Measurements from ENCODE around the gene ZNF502.

The ZNF502 gene

DNA sequence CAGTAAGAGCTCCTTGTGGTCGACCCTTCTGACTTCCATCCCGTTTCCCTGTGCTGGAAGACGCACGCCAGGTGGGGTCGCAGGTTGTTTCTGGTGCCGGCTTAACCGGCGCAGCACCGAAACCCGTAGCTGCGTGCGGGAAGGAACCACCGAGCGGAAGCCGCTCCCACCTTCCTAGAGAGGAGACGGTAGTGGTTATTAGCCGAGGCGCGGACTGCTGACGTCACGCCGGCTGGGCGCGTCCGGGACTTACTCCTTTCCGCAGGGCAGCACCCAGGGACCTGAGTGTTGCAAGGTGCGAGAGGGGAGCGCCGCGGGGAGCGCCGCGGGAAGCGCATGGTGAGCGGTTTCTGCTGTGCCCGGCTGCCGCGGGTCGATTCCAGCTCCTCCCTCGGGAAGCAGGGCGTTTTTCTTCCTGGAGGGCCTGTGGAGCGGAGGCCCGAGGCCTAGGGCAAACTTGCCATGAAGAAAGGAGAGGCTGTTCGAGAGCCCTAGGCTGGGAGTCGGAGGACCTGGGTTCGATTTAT lies 17.0 kb downstream of the ZNF502 start, which contains the start of gene ZNF501:
ZNF501 (plus strand) TSS at position 252 of the 527 bp plus-strand sequence. CDS start 4,787 bp downstream, outside the sequence.
- FAIRE-seq (no peak), DNase-seq (ENCODE audit: insufficient read length, low spot score) (peak; percentile 40)
- TF ChIP-seq POLR2A (IDR thresholded peaks at IDR 0.05; ENCODE audit: low read depth, low read length), result no peak

DNA sequence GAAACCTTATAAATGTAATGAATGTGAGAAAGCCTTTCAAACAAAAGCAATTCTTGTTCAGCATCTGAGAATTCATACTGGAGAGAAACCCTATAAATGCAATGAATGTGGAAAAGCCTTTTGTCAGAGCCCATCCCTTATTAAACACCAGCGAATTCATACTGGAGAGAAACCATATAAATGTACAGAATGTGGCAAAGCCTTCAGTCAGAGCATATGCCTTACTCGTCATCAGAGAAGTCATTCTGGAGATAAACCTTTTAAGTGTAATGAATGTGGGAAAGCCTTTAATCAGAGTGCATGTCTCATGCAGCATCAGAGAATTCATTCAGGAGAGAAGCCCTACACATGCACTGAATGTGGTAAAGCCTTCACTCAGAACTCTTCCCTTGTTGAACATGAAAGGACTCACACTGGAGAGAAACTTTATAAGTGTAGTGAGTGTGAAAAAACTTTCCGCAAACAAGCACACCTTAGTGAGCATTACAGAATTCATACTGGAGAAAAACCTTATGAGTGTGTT lies 22.2 kb downstream of the ZNF502 start:
- no peak for TF ChIP-seq POLR2A (IDR thresholded peaks at IDR 0.05; ENCODE audit: low read depth, low read length)
- DNase-seq (ENCODE audit: insufficient read length, low spot score), result no peak
- no peak for FAIRE-seq

DNA sequence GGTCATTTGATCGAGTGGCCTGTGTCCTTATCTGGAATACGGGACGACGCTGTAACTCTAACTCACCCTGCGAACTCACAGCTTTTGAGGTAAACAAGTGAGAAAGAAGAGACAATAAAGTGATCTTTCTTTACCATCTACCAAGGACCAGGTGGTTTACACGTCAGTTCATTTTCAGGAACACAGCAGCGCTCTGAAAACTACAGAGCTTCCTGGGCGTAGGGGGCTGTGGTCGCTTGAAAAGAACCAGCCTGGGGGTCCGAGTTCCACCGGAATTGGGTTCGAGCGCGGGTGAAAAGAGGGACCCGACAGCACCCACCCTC lies 48.6 kb downstream of the ZNF502 start:
- no peak for DNase-seq (ENCODE audit: insufficient read length, low spot score)

DNA sequence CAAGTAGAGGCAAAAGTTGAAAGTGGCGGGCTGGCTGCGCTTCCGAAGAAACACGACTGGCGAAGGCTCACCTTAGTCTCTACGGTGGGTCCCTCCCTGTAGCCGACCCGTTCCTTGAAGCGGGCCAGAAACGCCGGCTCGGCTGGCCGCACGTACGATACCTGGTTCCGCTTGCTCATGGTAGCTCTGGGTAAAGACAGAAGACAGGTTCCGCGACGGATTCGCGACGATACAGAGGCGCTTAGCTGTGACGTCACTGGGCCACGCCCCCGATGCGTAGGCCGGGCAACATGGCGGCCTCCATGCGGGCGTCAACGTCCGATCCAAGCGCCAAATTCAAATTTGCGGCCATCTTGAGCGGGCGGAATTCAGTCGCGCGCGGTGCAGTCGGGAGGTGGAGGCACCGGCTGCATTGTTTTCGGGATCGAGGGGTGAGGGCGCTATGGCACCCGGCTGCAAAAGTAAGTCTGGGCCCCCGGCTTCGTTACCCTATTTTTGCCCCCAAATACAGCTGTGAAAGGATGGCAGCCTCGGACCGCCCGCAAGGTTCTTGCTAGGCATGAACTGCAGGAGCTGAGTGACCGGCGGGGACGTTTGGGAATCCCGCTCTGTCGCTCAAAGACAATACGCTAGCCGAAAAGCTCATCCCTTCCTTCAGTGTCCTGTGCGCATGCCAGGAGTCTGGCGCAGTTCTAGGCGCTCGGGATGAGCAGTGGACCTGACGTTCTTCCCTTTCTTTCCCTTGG lies 49.1 kb downstream of the ZNF502 start, which contains the start of the genes KIAA1143 and KIF15:
KIAA1143 (minus strand) TSS at position 196 of the 746 bp plus-strand sequence; CDS start at position 179, 17 bp downstream.
KIF15 (plus strand) TSS at position 371 of the 746 bp plus-strand sequence; CDS start at position 443, 72 bp downstream.
- FAIRE-seq (peak; percentile 83), DNase-seq (ENCODE audit: insufficient read length, low spot score) (peak; percentile 67)
- TF ChIP-seq POLR2A (IDR thresholded peaks at IDR 0.05; ENCODE audit: low read depth, low read length), result peak; percentile 63

More for the DNA sequence above, 48.6 kb downstream of the ZNF502 start:
- no peak for FAIRE-seq
- no peak for TF ChIP-seq POLR2A (IDR thresholded peaks at IDR 0.05; ENCODE audit: low read depth, low read length)

DNA sequence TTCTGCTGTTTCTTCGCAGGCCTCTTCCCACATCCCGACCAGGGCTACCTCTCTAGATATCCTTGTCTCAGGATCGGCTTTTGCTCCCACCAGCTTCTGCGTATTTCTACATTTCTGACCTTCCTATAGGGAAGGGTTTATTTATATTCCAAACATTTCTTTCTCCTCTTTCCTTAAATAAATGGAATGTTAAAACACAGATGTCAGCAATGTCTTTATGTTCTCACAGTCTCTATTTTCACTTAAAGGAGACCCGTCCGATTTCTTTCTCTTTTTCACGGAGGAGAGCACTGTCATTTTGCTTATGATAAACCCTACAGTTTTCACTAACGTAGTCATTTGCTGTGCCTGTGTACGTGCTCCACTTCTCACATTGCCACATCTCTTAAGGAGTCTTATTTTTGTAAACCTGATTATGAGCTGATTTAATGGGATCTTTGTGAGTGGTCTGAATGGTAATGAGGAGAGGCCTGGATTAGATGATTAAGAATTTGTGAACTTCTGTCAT lies 49.8 kb downstream of the ZNF502 start:
- no peak for DNase-seq (ENCODE audit: insufficient read length, low spot score)
- TF ChIP-seq POLR2A (IDR thresholded peaks at IDR 0.05; ENCODE audit: low read depth, low read length), result no peak
- no peak for FAIRE-seq

DNA sequence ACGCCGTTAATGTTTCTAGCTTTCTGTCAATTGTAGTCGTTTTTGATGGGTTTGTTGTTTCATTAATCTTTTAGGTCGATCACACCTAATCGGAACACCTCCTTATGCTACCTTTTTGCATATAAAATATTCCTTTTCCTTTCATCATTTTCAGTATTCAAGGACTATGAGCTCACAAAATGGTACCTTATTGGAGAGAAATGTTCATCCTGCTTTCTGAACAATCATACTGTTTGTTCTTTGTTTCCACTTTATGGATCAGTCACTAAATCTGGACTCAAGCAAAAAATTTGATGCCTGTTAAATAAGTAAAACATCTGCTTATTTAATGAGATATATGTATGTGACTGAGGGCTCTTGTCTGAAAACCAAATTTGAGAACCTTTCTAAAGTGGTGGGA lies 50.2 kb downstream of the ZNF502 start:
- TF ChIP-seq POLR2A (IDR thresholded peaks at IDR 0.05; ENCODE audit: low read depth, low read length), result no peak
- FAIRE-seq, result no peak
- DNase-seq (ENCODE audit: insufficient read length, low spot score), result no peak

DNA sequence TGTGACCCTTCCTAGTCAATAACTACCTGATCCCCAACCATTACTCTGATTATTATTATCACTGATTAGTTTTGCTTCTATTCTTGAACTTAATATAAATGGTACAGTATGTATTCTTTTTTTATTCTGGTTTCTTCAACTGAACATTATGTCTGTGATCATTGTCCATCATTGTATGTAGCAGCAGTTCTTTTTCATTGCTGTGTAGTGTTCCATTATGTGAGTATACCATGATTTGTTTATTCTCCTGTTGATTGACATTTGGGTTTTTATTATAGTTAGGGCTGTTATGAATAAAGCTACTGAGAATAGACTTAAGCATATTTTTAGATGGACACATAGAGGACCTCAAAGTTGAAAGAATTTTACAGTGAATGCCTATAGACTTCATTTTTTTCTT lies 51.8 kb downstream of the ZNF502 start:
- no peak for TF ChIP-seq POLR2A (IDR thresholded peaks at IDR 0.05; ENCODE audit: low read depth, low read length)
- FAIRE-seq (no peak), DNase-seq (ENCODE audit: insufficient read length, low spot score) (no peak)

DNA sequence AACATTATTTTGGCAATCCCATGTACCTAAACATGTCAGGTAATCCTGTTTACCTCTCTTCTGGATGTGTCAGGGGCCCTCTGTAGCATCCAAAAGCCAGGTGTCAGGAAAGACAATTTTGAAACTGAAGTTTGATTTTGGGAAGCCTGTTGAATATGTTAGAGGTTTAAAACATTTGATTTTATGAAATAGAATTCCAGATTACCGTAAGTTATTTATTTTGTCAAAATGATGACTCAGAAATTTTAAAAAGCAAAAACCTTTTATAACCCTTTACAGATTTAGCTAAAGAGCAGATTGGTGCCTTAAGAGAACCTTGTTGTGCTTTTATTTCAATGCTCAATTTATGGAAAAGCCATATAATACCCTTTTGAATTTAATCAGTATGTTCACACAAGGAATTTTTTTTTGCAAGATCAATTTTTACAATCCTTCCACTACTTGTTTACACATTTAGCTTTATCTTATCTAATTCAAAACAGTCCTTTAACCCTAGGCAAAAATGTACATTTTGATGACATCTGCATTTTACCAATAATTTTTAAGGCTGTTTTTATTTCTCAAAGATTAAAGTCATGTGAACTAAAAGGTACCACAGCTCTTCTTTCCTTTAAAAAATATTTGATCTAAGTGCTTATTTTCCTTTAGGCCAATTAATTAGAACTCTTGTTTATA lies 59.1 kb downstream of the ZNF502 start:
- FAIRE-seq (no peak), DNase-seq (ENCODE audit: insufficient read length, low spot score) (no peak)
- TF ChIP-seq POLR2A (IDR thresholded peaks at IDR 0.05; ENCODE audit: low read depth, low read length), result no peak

DNA sequence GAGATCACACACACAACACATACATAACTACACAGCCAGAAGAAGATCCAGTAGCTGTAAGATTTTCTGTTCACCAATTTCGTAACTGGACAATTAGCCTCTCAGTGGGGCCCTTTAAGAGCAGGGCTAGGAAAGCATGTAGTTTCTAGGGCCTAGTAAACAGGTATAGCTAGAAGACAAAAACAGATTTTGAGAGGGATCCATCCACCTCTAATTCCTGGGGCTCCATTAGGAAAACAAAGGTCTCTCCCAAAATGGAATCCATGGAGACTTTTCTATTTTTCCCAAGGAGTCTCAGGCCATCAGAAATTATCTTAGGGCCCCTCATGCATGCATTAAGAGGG lies 59.6 kb downstream of the ZNF502 start:
- no peak for TF ChIP-seq POLR2A (IDR thresholded peaks at IDR 0.05; ENCODE audit: low read depth, low read length)
- FAIRE-seq, result no peak
- no peak for DNase-seq (ENCODE audit: insufficient read length, low spot score)

Data from H54 (cell line).